Activated naive CD8-positive, alpha-beta T cell treated with anti-CD3 and anti-CD28 coated beads for 36 hours (primary cell): ENCODE results near the gene ALLC. TPM values are rescaled to one million over a fixed set of nuclear protein-coding genes. Genes with fewer than 3 reads are reported as not detected.
"Not testable (repeated sequence)": the region's sequence is repeated elsewhere in the genome, so short reads cannot be mapped to it uniquely, and the experiment has no call there.

Source experiments
- DNase-seq: peaks from one replicate; pipeline ENCODE4 v3.0.0; 2021
- H3K27ac Mint-ChIP-seq: one replicate; pipeline ENCODE4 v1.8.0; 2022; ENCODE audit warnings: mild to moderate bottlenecking, moderate library complexity, mixed read lengths
- H3K27me3 Mint-ChIP-seq: one replicate; pipeline ENCODE4 v1.8.0; 2022; ENCODE audit warnings: mild to moderate bottlenecking, mixed read lengths
- H3K36me3 Mint-ChIP-seq: one replicate; pipeline ENCODE4 v1.8.0; 2021; ENCODE audit warnings: mild to moderate bottlenecking, mixed read lengths
- H3K4me1 Mint-ChIP-seq: one replicate; pipeline ENCODE4 v1.8.0; 2021; ENCODE audit warnings: mixed read lengths
- H3K4me3 Mint-ChIP-seq: one replicate; pipeline ENCODE4 v1.8.0; 2022; ENCODE audit warnings: mild to moderate bottlenecking, moderate library complexity, mixed read lengths
- H3K9me3 Mint-ChIP-seq: one replicate; pipeline ENCODE4 v1.8.0; 2022; ENCODE audit warnings: mixed read lengths
- total RNA-seq, 2 experiments: library from RNA; stranded (reverse); gene quantifications; one replicate each; pipeline ENCODE4 v1.2.3, GENCODE V29; 2021

The ALLC gene
- total RNA-seq, 2 experiments from 2014 or later, result not detected

DNA sequence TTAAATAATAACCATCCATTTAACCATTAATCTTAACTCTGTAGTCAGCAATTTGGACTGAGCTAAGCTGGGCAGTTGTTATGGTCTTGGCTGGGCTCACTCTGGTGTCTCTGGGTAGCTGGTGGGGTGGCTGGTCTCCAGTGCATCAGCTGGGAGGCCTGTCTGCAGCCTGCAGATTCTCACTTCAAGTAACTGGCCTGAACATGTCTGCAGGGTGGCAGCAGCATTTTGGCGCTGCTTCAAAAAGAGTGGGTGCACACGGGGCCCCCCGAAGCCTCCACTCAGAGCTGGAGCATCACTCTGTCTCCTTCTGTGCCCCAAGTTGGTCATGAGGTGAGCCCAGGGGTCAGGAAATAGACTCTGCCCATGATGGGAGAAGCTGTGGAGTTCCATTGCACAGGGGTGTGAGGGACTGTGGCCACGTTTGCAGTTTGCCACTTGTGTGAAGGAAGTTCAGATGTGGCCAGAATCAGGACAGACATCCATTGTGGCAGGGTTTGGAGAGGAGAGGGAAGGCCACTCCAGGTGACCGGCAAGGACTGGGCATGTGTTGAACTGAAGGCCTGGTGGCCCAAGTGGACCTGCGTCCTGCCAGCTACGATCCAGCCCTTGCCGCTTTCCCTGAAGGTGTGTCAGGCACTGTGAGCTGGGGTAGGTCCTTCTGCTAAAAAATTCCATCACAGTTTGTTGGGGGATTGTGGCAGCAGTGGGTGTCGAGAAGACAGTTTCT, 4.9 kb upstream of the ALLC start:
- H3K27ac Mint-ChIP-seq, result no peak overlapping the region
- no peaks in the 10 kb centered on the region for H3K36me3 Mint-ChIP-seq
- H3K4me1 Mint-ChIP-seq, result peaks cover 12% of the 10 kb centered on the region
- no peaks in the 10 kb centered on the region for H3K9me3 Mint-ChIP-seq
- no peak overlapping the region for H3K4me3 Mint-ChIP-seq
- no peak for DNase-seq
- H3K27me3 Mint-ChIP-seq, result no peaks in the 10 kb centered on the region

DNA sequence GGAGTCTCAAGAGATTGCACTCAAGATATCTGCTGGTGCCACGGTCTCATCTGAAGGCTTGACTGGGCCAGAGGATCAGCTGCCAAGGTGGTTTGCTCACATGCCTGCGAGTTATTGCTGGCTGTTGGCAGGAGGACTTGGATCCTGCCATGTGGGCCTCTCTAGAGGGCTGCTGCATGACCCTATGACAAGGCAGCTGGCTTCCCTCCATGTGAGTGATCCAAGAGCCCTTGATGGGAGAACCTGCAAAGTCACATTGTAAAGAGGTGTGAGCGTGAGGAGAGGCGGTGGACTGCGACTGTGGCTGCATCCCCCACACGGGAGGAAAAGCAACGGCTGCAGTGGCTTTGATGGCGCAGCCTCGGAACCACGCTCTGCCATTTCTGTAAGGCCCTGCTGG, 4.0 kb upstream of the ALLC start:
- Mint-ChIP-seq H3K36me3 (no peaks in the 10 kb centered on the region), H3K4me1 (peaks cover 12% of the 10 kb centered on the region), H3K27me3 (no peaks in the 10 kb centered on the region), H3K9me3 (no peaks in the 10 kb centered on the region), H3K27ac (no peak overlapping the region), H3K4me3 (no peak overlapping the region)
- DNase-seq, result no peak

DNA sequence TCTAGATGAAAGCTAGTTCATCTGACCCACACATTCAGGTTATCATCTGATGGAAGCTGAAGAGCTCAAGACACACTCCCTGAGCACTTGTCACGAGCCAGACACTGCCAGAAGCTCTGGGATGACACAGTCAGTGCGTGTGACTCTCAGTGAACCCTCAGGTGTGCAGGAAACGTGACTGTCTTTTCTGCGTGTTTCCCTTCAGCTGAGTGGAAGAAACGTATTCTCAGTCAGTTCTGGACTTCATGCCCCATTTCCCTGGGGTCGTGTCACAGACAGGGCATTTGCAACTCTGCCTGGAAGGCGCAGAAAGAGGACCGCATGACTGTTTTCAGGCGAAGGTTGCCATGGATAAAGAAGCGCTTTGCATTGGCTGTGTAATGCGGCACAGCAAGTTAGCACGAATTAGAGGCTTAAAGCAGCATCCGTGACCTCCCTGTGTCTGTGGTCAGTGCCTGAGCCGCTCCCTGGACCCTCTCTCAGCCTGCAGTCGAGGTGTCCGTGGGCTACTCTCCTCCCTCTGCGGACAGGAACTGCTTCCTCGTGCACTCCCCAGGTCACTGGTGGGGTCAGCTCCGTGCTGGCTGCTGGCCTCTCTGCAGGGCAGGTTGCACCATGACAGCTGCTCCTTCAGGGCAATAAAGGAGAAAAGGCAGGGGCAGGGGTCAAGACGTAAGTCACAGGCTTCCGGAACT, 3.3 kb upstream of the ALLC start:
- no peaks in the 10 kb centered on the region for H3K36me3 Mint-ChIP-seq
- peaks cover 12% of the 10 kb centered on the region for H3K4me1 Mint-ChIP-seq
- H3K27me3 Mint-ChIP-seq, result no peaks in the 10 kb centered on the region
- H3K4me3 Mint-ChIP-seq, result no peak overlapping the region
- no peaks in the 10 kb centered on the region for H3K9me3 Mint-ChIP-seq
- no peak overlapping the region for H3K27ac Mint-ChIP-seq
- no peak for DNase-seq

DNA sequence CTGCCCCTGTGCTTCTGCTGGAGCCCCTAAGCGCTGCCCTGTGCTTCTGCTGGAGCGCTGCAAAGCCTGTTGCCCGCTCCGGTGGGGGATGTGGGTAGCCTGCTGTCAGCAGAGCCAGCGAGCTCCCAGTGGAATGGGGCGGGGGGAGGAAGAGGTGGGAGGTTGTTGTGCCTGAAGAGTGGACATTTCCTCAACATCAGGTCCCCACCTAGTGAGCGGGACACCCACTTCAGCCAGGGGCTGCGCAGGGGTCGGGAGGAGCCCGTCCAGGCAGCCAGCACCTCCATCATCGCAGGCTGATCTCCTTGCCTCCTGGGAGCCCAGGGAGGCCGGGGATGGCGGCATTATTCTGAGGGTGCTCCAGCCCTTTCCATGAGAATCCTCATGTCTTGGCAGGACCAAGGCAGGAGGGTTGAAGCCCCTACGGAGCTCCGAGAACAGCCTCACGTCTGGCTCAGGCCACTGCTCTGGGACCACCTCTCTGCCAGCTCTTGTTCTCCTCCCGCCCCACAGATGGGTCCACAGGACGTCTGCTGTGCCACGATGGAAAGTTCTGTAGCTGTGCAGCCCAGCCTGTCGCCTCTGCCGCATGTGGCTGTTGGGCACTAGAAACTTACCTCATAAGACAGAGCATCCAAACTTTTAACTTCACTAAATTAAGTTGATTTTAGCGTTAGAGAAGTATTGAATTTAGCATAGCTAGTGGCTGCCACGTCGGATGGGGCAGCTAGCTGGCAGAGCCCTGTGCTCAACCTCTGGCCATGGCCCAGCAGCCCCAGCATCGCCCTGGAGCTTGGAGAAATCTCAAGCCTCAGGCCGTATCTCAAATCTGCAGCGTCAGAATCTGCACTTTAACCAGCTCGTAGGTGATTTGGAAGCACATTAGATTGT, 1.9 kb upstream of the ALLC start:
- H3K9me3 Mint-ChIP-seq, result no peaks in the 10 kb centered on the region
- peaks cover 8% of the 10 kb centered on the region for H3K4me1 Mint-ChIP-seq
- H3K27ac Mint-ChIP-seq, result no peak overlapping the region
- H3K4me3 Mint-ChIP-seq, result no peak overlapping the region
- DNase-seq, result no peak
- H3K27me3 Mint-ChIP-seq, result no peaks in the 10 kb centered on the region
- H3K36me3 Mint-ChIP-seq, result no peaks in the 10 kb centered on the region

DNA sequence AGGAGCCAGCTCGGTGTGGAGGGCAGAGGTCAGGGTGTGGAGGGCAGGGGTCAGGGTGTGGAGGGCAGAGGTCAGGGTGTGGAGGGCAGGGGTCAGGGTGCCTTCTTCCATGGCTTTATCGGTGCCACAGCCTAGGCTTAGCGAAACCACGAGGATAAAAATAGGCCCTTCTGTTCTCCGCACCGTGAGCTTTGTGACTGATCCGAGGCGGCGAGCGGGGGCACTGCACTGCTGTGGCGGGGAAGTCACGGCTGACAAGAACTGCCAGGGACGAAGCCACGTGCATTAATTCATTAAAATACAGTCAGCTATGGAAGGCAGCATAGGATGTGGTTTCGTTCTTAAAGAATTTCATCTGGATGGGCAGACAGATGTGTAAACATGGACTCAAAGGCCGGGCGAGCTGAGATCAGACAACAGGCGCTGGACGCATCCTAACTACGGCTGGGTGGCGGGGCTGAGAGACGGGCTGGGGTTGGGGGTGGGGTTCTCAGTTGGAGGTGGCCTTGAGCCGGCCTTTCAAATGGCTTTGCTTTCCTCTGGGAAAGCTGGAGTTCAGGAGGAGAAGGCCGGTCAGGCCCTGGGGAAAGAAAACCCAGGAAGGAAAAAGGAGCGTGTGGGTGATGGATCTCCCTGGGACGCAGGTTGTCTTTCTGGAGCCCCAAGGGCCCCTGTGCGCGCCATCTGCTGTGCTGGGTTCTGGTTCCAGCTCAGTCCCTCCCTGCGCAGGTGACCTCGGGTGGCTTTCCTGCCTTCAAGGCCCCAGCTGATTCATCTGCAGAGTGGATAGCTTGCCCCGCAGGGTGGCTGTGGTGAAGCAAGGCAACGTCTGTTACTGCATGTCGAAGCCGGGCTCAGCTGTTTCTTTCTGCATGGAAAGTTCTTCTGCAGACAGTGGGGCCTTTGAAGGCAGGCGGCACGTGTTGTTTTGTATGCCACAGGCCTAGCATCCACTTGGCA, 958 bp upstream of the ALLC start:
- DNase-seq, result no peak
- Mint-ChIP-seq H3K4me3 (no peak overlapping the region), H3K4me1 (peaks cover 3% of the 10 kb centered on the region), H3K36me3 (no peaks in the 10 kb centered on the region), H3K9me3 (no peaks in the 10 kb centered on the region), H3K27me3 (no peaks in the 10 kb centered on the region), H3K27ac (no peak overlapping the region)

DNA sequence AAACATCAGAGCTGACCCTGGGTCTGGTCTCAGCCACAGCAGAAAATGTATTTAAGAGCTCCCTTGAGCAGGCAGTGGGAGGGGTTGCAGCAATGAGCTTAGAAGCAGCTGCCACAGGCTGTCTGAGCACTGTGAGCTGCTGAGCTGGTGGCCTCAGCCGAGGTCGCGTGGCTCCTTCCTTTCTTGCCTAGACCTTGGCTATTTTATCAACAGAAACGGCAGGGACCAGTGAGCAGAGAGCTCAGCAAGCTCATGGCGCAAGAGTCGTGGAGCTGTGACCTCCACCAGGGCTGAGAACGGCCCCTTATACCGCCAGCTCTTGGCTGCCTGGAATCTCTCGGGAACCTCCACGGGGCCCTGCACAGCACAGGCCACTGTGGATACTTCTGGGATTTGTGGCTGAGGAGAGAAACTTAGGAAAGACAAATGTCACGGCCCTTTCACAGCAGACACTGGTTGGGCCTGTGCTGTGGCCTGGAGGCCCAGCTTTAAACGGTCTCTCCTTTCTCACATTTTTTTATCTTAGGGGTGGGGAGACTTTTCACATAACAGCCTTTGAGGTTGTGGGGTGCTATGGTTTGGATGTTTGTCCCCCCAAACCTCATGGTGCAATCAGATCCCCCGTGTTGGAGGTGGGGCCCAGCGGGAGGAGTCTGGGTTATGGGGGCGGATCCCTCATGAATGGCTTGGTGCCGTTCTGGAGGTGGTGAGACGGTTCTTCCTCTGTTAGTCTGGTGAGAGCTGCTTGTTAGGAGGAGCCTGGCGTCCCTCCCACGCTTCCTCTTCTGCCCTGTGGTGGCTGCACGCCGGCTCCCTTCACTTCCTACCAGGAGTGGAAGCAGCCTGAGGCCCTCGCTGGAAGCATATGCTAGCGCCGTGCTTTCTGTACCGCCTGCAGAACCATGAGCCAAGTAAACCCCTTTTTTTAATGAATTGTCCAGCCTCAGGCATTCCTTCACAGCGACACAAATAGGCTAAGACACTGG, 1.7 kb downstream of the ALLC start:
- no peak overlapping the region for H3K4me3 Mint-ChIP-seq
- H3K36me3 Mint-ChIP-seq, result no peaks in the 10 kb centered on the region
- no peaks in the 10 kb centered on the region for H3K27me3 Mint-ChIP-seq
- DNase-seq, result no peak
- H3K27ac Mint-ChIP-seq, result no peak overlapping the region
- H3K9me3 Mint-ChIP-seq, result no peaks in the 10 kb centered on the region
- H3K4me1 Mint-ChIP-seq, result no peaks in the 10 kb centered on the region

DNA sequence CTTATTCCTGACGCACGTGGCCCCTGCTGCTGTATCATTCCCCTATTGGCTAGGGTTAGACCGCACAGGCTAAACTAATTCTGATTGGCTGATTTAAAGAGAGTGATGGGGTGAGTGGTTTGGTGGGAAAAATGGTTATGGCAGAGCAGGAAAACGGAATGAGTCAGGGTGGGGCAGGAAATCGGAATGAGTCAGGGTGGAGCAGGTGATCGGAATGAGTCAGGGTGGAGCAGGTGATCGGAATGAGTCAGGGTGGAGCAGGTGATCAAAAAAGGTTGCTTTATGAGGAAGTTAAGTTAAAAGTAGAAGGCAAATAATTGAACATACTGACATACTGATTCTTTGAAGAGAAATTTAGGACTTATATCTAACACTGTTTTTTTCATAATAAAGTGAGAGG, 2.6 kb downstream of the ALLC start:
- H3K4me3 Mint-ChIP-seq, H3K9me3 Mint-ChIP-seq, H3K27me3 Mint-ChIP-seq, H3K4me1 Mint-ChIP-seq, DNase-seq, H3K27ac Mint-ChIP-seq, H3K36me3 Mint-ChIP-seq: not testable (repeated sequence)

DNA sequence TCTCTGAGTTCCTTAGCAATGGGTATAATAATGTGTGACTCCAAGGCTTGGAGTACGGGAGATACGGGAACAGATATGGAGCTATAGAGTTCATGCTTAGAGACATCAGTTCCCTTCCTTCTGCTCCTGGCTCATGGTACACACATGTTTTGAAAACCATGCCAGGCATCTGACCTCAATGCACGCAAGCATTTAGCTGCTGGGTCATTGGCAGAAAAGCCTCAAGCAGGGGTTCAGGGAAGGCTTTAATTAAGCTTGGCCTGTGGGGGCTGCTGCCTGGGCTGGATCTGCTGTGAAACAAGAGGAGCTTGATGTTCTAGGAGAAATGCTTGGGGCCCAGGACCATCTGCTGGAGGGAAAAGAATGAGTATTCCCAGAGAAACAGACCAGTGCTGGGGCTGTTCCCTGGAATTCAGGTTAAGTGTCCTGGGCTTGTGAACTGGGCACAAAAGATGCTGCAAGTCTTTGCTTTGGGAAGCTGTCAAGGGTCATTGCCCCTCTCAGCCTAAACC, 3.2 kb downstream of the ALLC start:
- H3K4me3 Mint-ChIP-seq, result no peak overlapping the region
- H3K36me3 Mint-ChIP-seq, result no peaks in the 10 kb centered on the region
- no peaks in the 10 kb centered on the region for H3K4me1 Mint-ChIP-seq
- no peaks in the 10 kb centered on the region for H3K27me3 Mint-ChIP-seq
- no peaks in the 10 kb centered on the region for H3K9me3 Mint-ChIP-seq
- DNase-seq, result no peak
- H3K27ac Mint-ChIP-seq, result no peak overlapping the region

DNA sequence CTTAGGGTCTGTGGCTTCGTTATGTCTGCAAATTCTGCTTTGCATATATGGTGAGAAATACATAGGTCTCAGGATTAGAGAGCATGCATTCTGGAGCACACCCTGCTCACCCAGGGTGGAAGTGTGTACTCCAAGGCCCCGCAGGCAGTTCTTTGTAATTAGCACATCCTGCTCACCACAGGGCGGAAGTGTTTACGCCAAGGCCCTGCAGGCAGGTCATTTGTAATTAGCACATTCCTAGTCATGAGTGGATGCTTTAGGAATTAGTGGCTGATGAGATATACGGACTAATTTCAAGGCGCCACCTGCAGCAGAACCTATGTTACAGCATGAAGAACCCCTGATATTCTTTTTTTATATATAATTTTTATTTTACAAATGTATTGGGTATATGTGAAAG, 4.2 kb downstream of the ALLC start:
- H3K4me1 Mint-ChIP-seq, result no peaks in the 10 kb centered on the region
- H3K4me3 Mint-ChIP-seq, result no peak overlapping the region
- H3K36me3 Mint-ChIP-seq, result no peaks in the 10 kb centered on the region
- DNase-seq, result no peak
- no peaks in the 10 kb centered on the region for H3K27me3 Mint-ChIP-seq
- H3K27ac Mint-ChIP-seq, result no peak overlapping the region
- H3K9me3 Mint-ChIP-seq, result no peaks in the 10 kb centered on the region

DNA sequence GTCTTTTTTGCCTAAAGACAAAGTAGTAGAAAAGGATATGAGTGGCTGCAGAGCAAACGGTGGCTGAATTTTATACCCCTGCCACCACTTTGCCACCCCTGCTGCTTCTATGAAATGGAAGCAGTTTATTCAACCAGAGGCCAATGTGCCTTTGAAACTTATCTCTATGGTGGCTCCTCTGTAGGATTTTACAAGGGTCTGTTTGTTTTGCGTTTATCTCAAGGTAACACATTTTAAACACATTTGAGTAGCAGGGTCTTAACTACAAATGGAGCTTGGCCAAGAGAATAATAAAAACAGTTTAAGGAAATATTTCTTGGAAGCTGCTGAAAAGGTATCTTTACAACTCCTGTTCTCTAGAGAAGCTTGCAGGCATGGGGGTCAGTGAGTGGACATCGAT, 6.1 kb downstream of the ALLC start:
- Mint-ChIP-seq H3K36me3 (no peaks in the 10 kb centered on the region), H3K27ac (no peak overlapping the region), H3K27me3 (no peaks in the 10 kb centered on the region), H3K4me1 (no peaks in the 10 kb centered on the region), H3K4me3 (no peak overlapping the region), H3K9me3 (no peaks in the 10 kb centered on the region)
- DNase-seq, result no peak

DNA sequence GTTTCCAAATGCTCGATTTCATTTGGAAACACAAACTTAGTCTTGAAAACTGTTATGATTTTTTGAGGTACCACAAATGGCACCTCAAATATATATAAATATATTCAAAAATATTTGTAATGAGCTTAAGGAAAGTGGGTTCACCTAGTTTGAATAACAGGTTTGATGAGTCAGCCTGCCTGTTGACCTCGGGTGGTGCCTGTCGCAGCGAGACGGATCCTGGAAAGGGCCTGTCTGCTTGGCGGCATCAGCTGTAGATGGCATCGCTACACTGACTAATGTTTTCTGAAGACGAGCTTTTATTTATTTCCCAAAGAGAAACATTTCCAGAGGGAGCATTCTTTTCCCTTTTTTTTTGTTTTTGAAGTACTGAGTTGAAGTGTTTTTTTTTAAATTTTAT, 6.9 kb downstream of the ALLC start:
- Mint-ChIP-seq H3K9me3 (no peaks in the 10 kb centered on the region), H3K27me3 (peaks cover 4% of the 10 kb centered on the region), H3K4me1 (no peaks in the 10 kb centered on the region), H3K27ac (no peak overlapping the region), H3K4me3 (no peak overlapping the region), H3K36me3 (no peaks in the 10 kb centered on the region)
- DNase-seq, result no peak

DNA sequence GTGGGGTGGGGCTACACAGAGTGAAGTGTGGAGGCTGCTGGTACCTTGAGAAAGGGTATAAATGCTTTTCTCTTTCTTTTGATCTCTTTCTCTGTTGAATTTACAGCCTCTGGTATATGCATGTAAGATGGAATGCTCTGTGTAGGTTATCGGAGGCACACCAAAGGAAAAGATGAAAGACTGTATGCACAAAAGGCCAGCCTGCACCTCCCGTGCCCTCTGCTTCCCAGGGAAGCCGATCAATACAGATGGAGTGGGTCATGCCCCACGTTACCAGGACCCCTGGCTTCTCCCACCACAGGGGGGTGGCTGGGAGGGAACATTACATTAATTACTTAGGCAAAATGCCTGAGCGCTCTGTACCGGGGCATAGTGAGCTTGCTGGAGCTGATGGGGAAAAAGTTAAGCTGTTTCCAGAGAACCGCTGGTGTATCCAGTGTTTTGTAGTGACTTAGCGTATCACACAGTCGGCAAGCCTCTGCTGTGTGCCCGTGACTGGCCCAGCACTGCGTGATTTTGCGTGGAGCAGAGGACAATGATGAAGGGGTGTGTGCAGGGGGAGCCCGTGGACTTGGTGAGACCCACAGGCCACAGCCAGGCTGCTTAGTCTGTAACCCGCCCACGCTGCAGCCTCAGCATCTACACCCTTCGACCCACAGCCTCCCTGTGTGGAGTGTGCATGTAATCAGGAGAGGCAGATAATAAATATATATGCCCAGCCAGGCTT, 8.0 kb downstream of the ALLC start:
- Mint-ChIP-seq H3K27ac (no peak overlapping the region), H3K4me1 (no peaks in the 10 kb centered on the region), H3K36me3 (no peaks in the 10 kb centered on the region), H3K4me3 (no peak overlapping the region), H3K27me3 (peaks cover 4% of the 10 kb centered on the region), H3K9me3 (no peaks in the 10 kb centered on the region)
- DNase-seq, result no peak

DNA sequence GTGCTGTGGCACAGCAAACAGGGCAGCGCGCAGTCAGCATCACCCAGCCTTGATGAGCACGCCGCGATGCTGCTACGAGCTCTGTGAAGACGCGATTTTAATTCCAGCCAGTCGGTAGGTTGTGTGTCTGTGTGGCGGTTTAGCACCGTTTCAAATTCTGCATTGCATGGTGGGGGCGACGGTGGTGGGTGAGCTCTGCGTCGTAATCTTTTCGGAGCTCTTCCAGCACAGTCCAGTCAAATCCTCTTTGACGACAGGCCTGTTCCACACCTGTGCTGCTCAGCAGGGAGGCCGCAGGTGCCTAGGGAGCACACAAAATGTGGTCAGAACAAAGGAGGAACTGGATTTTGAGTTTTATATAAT, 8.6 kb downstream of the ALLC start:
- DNase-seq, result no peak
- H3K4me3 Mint-ChIP-seq, result no peak overlapping the region
- peaks cover 4% of the 10 kb centered on the region for H3K27me3 Mint-ChIP-seq
- H3K4me1 Mint-ChIP-seq, result no peaks in the 10 kb centered on the region
- no peaks in the 10 kb centered on the region for H3K9me3 Mint-ChIP-seq
- no peak overlapping the region for H3K27ac Mint-ChIP-seq
- H3K36me3 Mint-ChIP-seq, result no peaks in the 10 kb centered on the region
